Gastrocnemius medialis (tissue), 4 donors: ENCODE data around the gene KRT13.

ENCODE experiments used
- POLR2A ChIP-seq, 2 donors: fragments of 450-650 bp; IDR thresholded peaks; one replicate each; pipeline ENCODE4 v1.6.1; 2017; ENCODE audit warnings: antibody characterized with exemption in 2 of 2, mild to moderate bottlenecking in 2 of 2, moderate library complexity in 2 of 2
- TF ChIP-seq, protein P1 (sequence below), 5 experiments: fragments of 450-650 bp in 3 of 5; fragments of 200-600 bp in 2 of 5; sonication (generic) in 2 of 5; IDR thresholded peaks in 4 of 5; conservative IDR thresholded peaks in 1 of 5; 1 replicate in 4 of 5; 2 replicates in 1 of 5; pipeline ENCODE4 v1.5.1; 2016 to 2019; ENCODE audit warnings: antibody characterized with exemption in 5 of 5, mild to moderate bottlenecking in 3 of 5, moderate library complexity in 3 of 5

GRCh38 chr17:41464682-41465081 is 40.7 kb downstream of the KRT13 start:
- TF ChIP-seq, protein P1, sequence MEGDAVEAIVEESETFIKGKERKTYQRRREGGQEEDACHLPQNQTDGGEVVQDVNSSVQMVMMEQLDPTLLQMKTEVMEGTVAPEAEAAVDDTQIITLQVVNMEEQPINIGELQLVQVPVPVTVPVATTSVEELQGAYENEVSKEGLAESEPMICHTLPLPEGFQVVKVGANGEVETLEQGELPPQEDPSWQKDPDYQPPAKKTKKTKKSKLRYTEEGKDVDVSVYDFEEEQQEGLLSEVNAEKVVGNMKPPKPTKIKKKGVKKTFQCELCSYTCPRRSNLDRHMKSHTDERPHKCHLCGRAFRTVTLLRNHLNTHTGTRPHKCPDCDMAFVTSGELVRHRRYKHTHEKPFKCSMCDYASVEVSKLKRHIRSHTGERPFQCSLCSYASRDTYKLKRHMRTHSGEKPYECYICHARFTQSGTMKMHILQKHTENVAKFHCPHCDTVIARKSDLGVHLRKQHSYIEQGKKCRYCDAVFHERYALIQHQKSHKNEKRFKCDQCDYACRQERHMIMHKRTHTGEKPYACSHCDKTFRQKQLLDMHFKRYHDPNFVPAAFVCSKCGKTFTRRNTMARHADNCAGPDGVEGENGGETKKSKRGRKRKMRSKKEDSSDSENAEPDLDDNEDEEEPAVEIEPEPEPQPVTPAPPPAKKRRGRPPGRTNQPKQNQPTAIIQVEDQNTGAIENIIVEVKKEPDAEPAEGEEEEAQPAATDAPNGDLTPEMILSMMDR (IDR thresholded peaks at IDR 0.05 in 4 of 5, conservative IDR thresholded peaks at IDR 0.05 in 1 of 5): no peak
- TF ChIP-seq POLR2A (IDR thresholded peaks at IDR 0.05): no peak
